ENCODE measurements around the gene GABRA1. TPM values are rescaled to one million over a fixed set of nuclear protein-coding genes. Genes with fewer than 3 reads are reported as not detected.

The GABRA1 gene
- not detected in 2 replicates for total RNA-seq

GRCh38 chr5:161847941-161848391 is at the start of gene GABRA1:
TSS of gene GABRA1 (plus strand) at chr5:161848120. CDS start at chr5:161850811, 2,691 bp downstream.

Other genes starting within 250 kb of the GABRA1 start
- not detected in 2 replicates for gene GABRA6, start 162.4 kb upstream of the GABRA1 start, total RNA-seq
- gene GABRG2, start 219.7 kb downstream of the GABRA1 start, total RNA-seq = not detected in 2 replicates

Data from pericardium fibroblast (primary cell).